Measurements from ENCODE around the gene TPRX1. TPM values are rescaled to one million over a fixed set of nuclear protein-coding genes. Genes with fewer than 3 reads are reported as not detected.
"Not testable (repeated sequence)": the region's sequence is repeated elsewhere in the genome, so short reads cannot be mapped to it uniquely, and the experiment has no call there.

Gene TPRX1
- total RNA-seq, 1 donor from 2014 or later: not detected

- DNase-seq (ENCODE audit: low read depth): peak; percentile 37
These were observed 35.7 kb downstream of the TPRX1 start for GRCh38 chr19:47768604-47769003.

- DNase-seq (ENCODE audit: low read depth): no peak
These were observed 37.0 kb downstream of the TPRX1 start for GRCh38 chr19:47767349-47767748.

- no peak for DNase-seq (ENCODE audit: low read depth)
These were observed 37.7 kb downstream of the TPRX1 start for GRCh38 chr19:47766670-47767069.

- no peak for DNase-seq (ENCODE audit: low read depth)
These were observed 38.1 kb downstream of the TPRX1 start for GRCh38 chr19:47766359-47766620.

GRCh38 chr19:47765523-47766358 lies 38.6 kb downstream of the TPRX1 start:
- peak; percentile 75 for DNase-seq (ENCODE audit: low read depth)

GRCh38 chr19:47764705-47765104 lies 39.6 kb downstream of the TPRX1 start:
- DNase-seq (ENCODE audit: low read depth): not testable (repeated sequence)

- no peak for DNase-seq (ENCODE audit: low read depth)
These were observed 41.6 kb downstream of the TPRX1 start for GRCh38 chr19:47762615-47763308.

- no peak for DNase-seq (ENCODE audit: low read depth)
These were observed 42.2 kb downstream of the TPRX1 start for GRCh38 chr19:47762151-47762550.

- no peak for DNase-seq (ENCODE audit: low read depth)
These were observed 42.8 kb downstream of the TPRX1 start for GRCh38 chr19:47761566-47761965.

- DNase-seq (ENCODE audit: low read depth): no peak
These were observed 43.7 kb downstream of the TPRX1 start for GRCh38 chr19:47760632-47760999.

GRCh38 chr19:47758443-47758804 lies 45.9 kb downstream of the TPRX1 start:
- no peak for DNase-seq (ENCODE audit: low read depth)

- DNase-seq (ENCODE audit: low read depth): no peak
These were observed 46.5 kb downstream of the TPRX1 start for GRCh38 chr19:47757617-47758442.

- no peak for DNase-seq (ENCODE audit: low read depth)
These were observed 47.3 kb downstream of the TPRX1 start for GRCh38 chr19:47756953-47757608.

GRCh38 chr19:47756627-47756929 lies 47.8 kb downstream of the TPRX1 start:
- DNase-seq (ENCODE audit: low read depth): no peak

GRCh38 chr19:47755762-47756626 lies 48.4 kb downstream of the TPRX1 start:
- DNase-seq (ENCODE audit: low read depth): no peak

- no peak for DNase-seq (ENCODE audit: low read depth)
These were observed 49.1 kb downstream of the TPRX1 start for GRCh38 chr19:47755065-47755761.

GRCh38 chr19:47754206-47755064 lies 49.9 kb downstream of the TPRX1 start:
- DNase-seq (ENCODE audit: low read depth): no peak

GRCh38 chr19:47752440-47753211 lies 51.7 kb downstream of the TPRX1 start:
- DNase-seq (ENCODE audit: low read depth): no peak

Data from myocyte (in vitro differentiated cells).